ENCODE measurements around the gene HDAC11. TPM values are rescaled to one million over a fixed set of nuclear protein-coding genes. Genes with fewer than 3 reads are reported as not detected.

The HDAC11 gene
- total RNA-seq, 1 experiment from 2014 or later: 12.0 TPM

DNA sequence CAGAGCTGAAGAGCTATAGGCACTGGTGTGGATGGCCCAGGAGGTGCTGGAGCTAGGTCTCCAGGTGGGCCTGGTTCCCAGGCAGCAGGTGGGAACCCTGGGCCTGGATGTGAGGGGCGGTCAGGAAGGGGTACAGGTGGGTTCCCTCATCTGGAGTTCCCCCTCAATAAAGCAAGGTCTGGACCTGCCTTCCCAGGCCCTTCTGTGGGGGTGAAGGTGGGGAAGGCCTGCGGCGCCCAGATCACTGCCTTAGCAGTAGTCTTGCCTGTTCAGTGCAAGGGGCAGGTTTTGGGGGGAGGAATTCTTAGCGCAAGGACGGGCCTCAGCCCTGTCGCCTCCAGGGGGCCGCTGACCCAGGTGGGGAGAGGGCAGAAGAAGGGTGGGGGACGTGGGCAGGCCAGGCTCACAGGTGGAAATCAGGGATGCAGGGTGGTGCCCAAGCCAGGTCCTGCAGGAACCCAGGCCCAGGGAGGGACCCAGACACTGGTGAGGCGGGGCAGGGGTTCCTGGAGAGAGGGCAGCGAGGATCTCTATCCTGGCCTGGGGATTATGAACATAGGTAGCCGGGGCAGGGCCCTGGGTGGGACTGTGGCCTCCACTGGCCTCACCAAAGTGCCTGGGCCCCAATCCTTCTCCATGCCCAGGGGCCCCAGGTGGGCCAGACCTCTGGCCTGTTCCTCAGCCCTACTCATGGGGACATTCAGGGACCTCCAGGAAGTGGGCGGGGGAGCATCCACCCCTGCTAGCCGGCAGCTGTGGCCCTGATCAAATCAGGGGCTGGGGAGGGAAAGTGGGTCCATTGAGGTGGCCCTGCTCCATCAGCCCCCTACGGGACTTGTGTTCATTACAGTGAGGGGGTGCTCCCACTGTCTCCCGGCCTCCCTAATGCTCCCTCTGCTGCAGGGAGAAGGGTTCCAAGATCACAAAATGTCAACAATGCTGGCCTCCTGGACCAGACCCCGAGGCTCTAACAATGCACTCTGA lies 25.3 kb downstream of the HDAC11 start:
- peaks cover 9% of the 10 kb centered on the region for H3K4me1 Mint-ChIP-seq
- no peaks in the 10 kb centered on the region for H3K9me3 Mint-ChIP-seq
- ATAC-seq (no peak), DNase-seq (ENCODE audit: low spot score) (no peak)
- no peaks in the 10 kb centered on the region for H3K27me3 Mint-ChIP-seq (ENCODE audit: low read depth)
- CTCF ChIA-PET: interaction anchor here (0.8 to 1.4 kb wide), 3 partner anchors 11 to 131 kb away, joined by 3 read pairs; no protein-coding TSS in a partner anchor
- POLR2A ChIA-PET: no interaction called here
- no peak overlapping the region for H3K27ac Mint-ChIP-seq
- TF ChIP-seq, protein P1, sequence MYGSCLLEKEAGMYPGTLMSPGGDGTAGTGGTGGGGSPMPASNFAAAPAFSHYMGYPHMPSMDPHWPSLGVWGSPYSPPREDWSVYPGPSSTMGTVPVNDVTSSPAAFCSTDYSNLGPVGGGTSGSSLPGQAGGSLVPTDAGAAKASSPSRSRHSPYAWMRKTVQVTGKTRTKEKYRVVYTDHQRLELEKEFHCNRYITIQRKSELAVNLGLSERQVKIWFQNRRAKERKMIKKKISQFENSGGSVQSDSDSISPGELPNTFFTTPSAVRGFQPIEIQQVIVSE (CRISPR knock-in tag; IDR thresholded peaks at IDR 0.05; ENCODE audit: borderline replicate concordance): no peak
- TF ChIP-seq ZBTB21 (CRISPR knock-in tag; IDR thresholded peaks at IDR 0.05; ENCODE audit: borderline replicate concordance) (no peak), KAT7 (CRISPR knock-in tag; IDR thresholded peaks at IDR 0.05; ENCODE audit: borderline replicate concordance) (no peak), EMX1 (CRISPR knock-in tag; IDR thresholded peaks at IDR 0.05) (no peak), IRF2 (CRISPR knock-in tag; IDR thresholded peaks at IDR 0.05; ENCODE audit: borderline replicate concordance, low read depth) (no peak)
- TF ChIP-seq, protein P2, sequence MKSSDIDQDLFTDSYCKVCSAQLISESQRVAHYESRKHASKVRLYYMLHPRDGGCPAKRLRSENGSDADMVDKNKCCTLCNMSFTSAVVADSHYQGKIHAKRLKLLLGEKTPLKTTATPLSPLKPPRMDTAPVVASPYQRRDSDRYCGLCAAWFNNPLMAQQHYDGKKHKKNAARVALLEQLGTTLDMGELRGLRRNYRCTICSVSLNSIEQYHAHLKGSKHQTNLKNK (CRISPR knock-in tag; IDR thresholded peaks at IDR 0.05): no peak
- TF ChIP-seq, protein P3, sequence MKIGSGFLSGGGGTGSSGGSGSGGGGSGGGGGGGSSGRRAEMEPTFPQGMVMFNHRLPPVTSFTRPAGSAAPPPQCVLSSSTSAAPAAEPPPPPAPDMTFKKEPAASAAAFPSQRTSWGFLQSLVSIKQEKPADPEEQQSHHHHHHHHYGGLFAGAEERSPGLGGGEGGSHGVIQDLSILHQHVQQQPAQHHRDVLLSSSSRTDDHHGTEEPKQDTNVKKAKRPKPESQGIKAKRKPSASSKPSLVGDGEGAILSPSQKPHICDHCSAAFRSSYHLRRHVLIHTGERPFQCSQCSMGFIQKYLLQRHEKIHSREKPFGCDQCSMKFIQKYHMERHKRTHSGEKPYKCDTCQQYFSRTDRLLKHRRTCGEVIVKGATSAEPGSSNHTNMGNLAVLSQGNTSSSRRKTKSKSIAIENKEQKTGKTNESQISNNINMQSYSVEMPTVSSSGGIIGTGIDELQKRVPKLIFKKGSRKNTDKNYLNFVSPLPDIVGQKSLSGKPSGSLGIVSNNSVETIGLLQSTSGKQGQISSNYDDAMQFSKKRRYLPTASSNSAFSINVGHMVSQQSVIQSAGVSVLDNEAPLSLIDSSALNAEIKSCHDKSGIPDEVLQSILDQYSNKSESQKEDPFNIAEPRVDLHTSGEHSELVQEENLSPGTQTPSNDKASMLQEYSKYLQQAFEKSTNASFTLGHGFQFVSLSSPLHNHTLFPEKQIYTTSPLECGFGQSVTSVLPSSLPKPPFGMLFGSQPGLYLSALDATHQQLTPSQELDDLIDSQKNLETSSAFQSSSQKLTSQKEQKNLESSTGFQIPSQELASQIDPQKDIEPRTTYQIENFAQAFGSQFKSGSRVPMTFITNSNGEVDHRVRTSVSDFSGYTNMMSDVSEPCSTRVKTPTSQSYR (CRISPR knock-in tag; IDR thresholded peaks at IDR 0.05): no peak
- H3K4me3 Mint-ChIP-seq: no peak overlapping the region
- H3K36me3 Mint-ChIP-seq: no peaks in the 10 kb centered on the region

DNA sequence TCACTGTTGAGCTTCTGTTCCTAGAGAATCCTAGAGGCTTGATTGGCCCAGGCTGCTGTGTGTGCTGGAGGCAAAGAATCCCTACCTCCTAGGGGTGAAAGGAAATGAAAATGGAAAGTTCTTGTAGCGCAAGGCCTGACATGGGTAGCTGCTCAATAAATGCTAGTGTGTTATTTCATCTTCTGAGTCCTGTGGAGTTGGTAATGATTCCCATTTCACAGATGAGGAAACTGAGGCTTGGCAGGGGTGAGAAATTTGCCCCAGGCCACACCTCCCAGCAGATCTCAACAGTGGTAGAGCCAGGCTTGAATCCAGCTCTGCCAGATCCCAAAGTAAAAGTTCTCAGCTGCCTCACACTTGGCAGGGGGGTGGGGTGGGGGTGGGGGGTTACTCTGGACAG lies 26.1 kb downstream of the HDAC11 start:
- Mint-ChIP-seq H3K27me3 (ENCODE audit: low read depth) (no peaks in the 10 kb centered on the region), H3K27ac (no peak overlapping the region), H3K36me3 (no peaks in the 10 kb centered on the region), H3K4me3 (no peak overlapping the region), H3K9me3 (no peaks in the 10 kb centered on the region), H3K4me1 (peaks cover 9% of the 10 kb centered on the region)
- CTCF ChIA-PET: interaction anchor here (1.0 to 4.0 kb wide), 3 partner anchors 31 to 141 kb away, joined by 3 to 24 read pairs (median 3); no protein-coding TSS in a partner anchor
- POLR2A ChIA-PET: no interaction called here
- no peak for ATAC-seq
- no peak for DNase-seq (ENCODE audit: low spot score)
- TF ChIP-seq, protein P4, sequence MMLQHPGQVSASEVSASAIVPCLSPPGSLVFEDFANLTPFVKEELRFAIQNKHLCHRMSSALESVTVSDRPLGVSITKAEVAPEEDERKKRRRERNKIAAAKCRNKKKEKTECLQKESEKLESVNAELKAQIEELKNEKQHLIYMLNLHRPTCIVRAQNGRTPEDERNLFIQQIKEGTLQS (CRISPR knock-in tag; conservative IDR thresholded peaks at IDR 0.05): no peak
- TF ChIP-seq SP1 (CRISPR knock-in tag; conservative IDR thresholded peaks at IDR 0.05): no peak
- TF ChIP-seq, protein P5, sequence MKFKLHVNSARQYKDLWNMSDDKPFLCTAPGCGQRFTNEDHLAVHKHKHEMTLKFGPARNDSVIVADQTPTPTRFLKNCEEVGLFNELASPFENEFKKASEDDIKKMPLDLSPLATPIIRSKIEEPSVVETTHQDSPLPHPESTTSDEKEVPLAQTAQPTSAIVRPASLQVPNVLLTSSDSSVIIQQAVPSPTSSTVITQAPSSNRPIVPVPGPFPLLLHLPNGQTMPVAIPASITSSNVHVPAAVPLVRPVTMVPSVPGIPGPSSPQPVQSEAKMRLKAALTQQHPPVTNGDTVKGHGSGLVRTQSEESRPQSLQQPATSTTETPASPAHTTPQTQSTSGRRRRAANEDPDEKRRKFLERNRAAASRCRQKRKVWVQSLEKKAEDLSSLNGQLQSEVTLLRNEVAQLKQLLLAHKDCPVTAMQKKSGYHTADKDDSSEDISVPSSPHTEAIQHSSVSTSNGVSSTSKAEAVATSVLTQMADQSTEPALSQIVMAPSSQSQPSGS (CRISPR knock-in tag; IDR thresholded peaks at IDR 0.05; ENCODE audit: borderline replicate concordance, low read depth): no peak
- TF ChIP-seq, protein P6, sequence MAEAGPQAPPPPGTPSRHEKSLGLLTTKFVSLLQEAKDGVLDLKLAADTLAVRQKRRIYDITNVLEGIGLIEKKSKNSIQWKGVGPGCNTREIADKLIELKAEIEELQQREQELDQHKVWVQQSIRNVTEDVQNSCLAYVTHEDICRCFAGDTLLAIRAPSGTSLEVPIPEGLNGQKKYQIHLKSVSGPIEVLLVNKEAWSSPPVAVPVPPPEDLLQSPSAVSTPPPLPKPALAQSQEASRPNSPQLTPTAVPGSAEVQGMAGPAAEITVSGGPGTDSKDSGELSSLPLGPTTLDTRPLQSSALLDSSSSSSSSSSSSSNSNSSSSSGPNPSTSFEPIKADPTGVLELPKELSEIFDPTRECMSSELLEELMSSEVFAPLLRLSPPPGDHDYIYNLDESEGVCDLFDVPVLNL (CRISPR knock-in tag; IDR thresholded peaks at IDR 0.05; ENCODE audit: borderline replicate concordance, low read depth): no peak
- TF ChIP-seq SOX15 (CRISPR knock-in tag; IDR thresholded peaks at IDR 0.05): no peak
- TF ChIP-seq, protein P3 (CRISPR knock-in tag; IDR thresholded peaks at IDR 0.05): no peak
- no peak for TF ChIP-seq SMAD3 (CRISPR knock-in tag; IDR thresholded peaks at IDR 0.05; ENCODE audit: borderline replicate concordance)
- TF ChIP-seq PRRX2 (CRISPR knock-in tag; IDR thresholded peaks at IDR 0.05): no peak
- TF ChIP-seq, protein P7, sequence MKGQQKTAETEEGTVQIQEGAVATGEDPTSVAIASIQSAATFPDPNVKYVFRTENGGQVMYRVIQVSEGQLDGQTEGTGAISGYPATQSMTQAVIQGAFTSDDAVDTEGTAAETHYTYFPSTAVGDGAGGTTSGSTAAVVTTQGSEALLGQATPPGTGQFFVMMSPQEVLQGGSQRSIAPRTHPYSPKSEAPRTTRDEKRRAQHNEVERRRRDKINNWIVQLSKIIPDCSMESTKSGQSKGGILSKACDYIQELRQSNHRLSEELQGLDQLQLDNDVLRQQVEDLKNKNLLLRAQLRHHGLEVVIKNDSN (CRISPR knock-in tag; IDR thresholded peaks at IDR 0.05): no peak
- TF ChIP-seq MXD4 (CRISPR knock-in tag; IDR thresholded peaks at IDR 0.05; ENCODE audit: borderline replicate concordance): no peak
- TF ChIP-seq, protein P8, sequence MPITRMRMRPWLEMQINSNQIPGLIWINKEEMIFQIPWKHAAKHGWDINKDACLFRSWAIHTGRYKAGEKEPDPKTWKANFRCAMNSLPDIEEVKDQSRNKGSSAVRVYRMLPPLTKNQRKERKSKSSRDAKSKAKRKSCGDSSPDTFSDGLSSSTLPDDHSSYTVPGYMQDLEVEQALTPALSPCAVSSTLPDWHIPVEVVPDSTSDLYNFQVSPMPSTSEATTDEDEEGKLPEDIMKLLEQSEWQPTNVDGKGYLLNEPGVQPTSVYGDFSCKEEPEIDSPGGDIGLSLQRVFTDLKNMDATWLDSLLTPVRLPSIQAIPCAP (CRISPR knock-in tag; IDR thresholded peaks at IDR 0.05): no peak
- TF ChIP-seq ZNF671 (CRISPR knock-in tag; IDR thresholded peaks at IDR 0.05): no peak
- TF ChIP-seq, protein P9, sequence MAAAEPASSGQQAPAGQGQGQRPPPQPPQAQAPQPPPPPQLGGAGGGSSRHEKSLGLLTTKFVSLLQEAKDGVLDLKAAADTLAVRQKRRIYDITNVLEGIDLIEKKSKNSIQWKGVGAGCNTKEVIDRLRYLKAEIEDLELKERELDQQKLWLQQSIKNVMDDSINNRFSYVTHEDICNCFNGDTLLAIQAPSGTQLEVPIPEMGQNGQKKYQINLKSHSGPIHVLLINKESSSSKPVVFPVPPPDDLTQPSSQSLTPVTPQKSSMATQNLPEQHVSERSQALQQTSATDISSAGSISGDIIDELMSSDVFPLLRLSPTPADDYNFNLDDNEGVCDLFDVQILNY (CRISPR knock-in tag; IDR thresholded peaks at IDR 0.05): no peak
